ENCODE results near the gene SLC39A1. TPM values are rescaled to one million over a fixed set of nuclear protein-coding genes. Genes with fewer than 3 reads are reported as not detected.
A peak's percentile ranks its signal among the peaks of the same experiment; 100 is the strongest.

The SLC39A1 gene
- total RNA-seq, 1 experiment from 2014 or later = 204 TPM

- Mint-ChIP-seq H3K27me3 (ENCODE audit: low read depth) (no peaks in the 10 kb centered on the region), H3K27ac (peak overlapping the region; percentile 37; the same call in 1 of the 2 replicates), H3K4me1 (peaks cover under 1% of the 10 kb centered on the region), H3K4me3 (no peak overlapping the region), H3K36me3 (peaks cover 11% of the 10 kb centered on the region), H3K9me3 (no peaks in the 10 kb centered on the region)
- POLR2A ChIA-PET = interaction anchor here (1.2 kb wide), 1 partner anchor 17 kb away, joined by 4 read pairs; no protein-coding TSS in a partner anchor
- CTCF ChIA-PET = interaction anchor here (1.1 to 2.6 kb wide), 3 partner anchors 18 to 108 kb away, joined by 3 to 18 read pairs (median 5); partner anchors contain the start of gene DENND4B
- DNase-seq (ENCODE audit: low spot score) = no peak
- ATAC-seq = no peak
- TF ChIP-seq HMGXB4 (CRISPR knock-in tag; IDR thresholded peaks at IDR 0.05) (no peak), ATF2 (CRISPR knock-in tag; IDR thresholded peaks at IDR 0.05; ENCODE audit: borderline replicate concordance, low read depth) (no peak), ZBTB43 (CRISPR knock-in tag; IDR thresholded peaks at IDR 0.05) (no peak), GRHL2 (CRISPR knock-in tag; IDR thresholded peaks at IDR 0.05; ENCODE audit: insufficient replicate concordance, severe bottlenecking) (no peak)
Observed at GRCh38 chr1:153928791-153929341, 34.5 kb downstream of the SLC39A1 start.

- Mint-ChIP-seq H3K27ac (peak overlapping the region; percentile 46), H3K4me3 (no peak overlapping the region), H3K36me3 (peaks cover 9% of the 10 kb centered on the region), H3K4me1 (peaks cover 3% of the 10 kb centered on the region), H3K9me3 (no peaks in the 10 kb centered on the region), H3K27me3 (ENCODE audit: low read depth) (no peaks in the 10 kb centered on the region)
- POLR2A ChIA-PET = interaction anchor here (1.2 kb wide), 1 partner anchor 18 kb away, joined by 4 read pairs; no protein-coding TSS in a partner anchor
- TF ChIP-seq ZNF423 (CRISPR knock-in tag; IDR thresholded peaks at IDR 0.05) (no peak), ZNF281 (CRISPR knock-in tag; IDR thresholded peaks at IDR 0.05) (no peak), SMAD3 (CRISPR knock-in tag; IDR thresholded peaks at IDR 0.05; ENCODE audit: borderline replicate concordance) (no peak), ZBTB43 (CRISPR knock-in tag; IDR thresholded peaks at IDR 0.05) (no peak), FOXP1 (CRISPR knock-in tag; IDR thresholded peaks at IDR 0.05; ENCODE audit: borderline replicate concordance) (no peak), ZBTB21 (CRISPR knock-in tag; IDR thresholded peaks at IDR 0.05; ENCODE audit: borderline replicate concordance) (no peak), TCF7 (CRISPR knock-in tag; IDR thresholded peaks at IDR 0.05; ENCODE audit: low read depth) (no peak), E2F1 (CRISPR knock-in tag; IDR thresholded peaks at IDR 0.05) (no peak), NR3C1 (CRISPR knock-in tag; conservative IDR thresholded peaks at IDR 0.05; ENCODE audit: low read depth) (no peak), GABPB1 (CRISPR knock-in tag; IDR thresholded peaks at IDR 0.05) (no peak)
- ATAC-seq (no peak), DNase-seq (ENCODE audit: low spot score) (no peak)
- CTCF ChIA-PET = interaction anchor here (1.6 kb wide), 1 partner anchor 107 kb away, joined by 3 read pairs; no protein-coding TSS in a partner anchor
Observed at GRCh38 chr1:153928245-153928644, 35.1 kb downstream of the SLC39A1 start.
